IMR-90 (cell line): ENCODE data around the gene KCNK4. TPM values are rescaled to one million over a fixed set of nuclear protein-coding genes. Genes with fewer than 3 reads are reported as not detected.

Experiments used
- ATAC-seq: fragments of 200-7000 bp; cut with Tn5 transposase; 2 replicates; pipeline ENCODE4 v1.9.1; 2020; ENCODE audit warnings: low read depth, mild to moderate bottlenecking, moderate library complexity
- BruUV-seq: library from RNA; stranded (reverse); fragments of 400-500 nt; replicated peaks from 2 replicates; lab custom pipeline; 2021; lab: Mats Ljungman, UMichigan
- CTCF ChIA-PET: fragments of 300-600 bp; formaldehyde crosslinking; extraction: SDS; loops from one replicate; lab custom pipeline; 2021; ENCODE audit warnings: antibody characterized with exemption; lab: Yijun Ruan, JAX
- POLR2A ChIA-PET: fragments of 300-600 bp; sonication (Branson Sonifier 250); formaldehyde crosslinking; loops from one replicate; lab custom pipeline; 2022; ENCODE audit warnings: antibody characterized with exemption; ENCODE audit not compliant: unreplicated experiment; lab: Charles Lee
- DNase-seq: peaks from one replicate; pipeline ENCODE4 v3.0.0; 2013
- H2AFZ ChIP-seq: replicated peaks from 2 replicates; pipeline ENCODE3; 2013; ENCODE audit warnings: low read length, mild to moderate bottlenecking; ENCODE audit not compliant: poor library complexity
- H2AK5ac ChIP-seq: 2 replicates; pipeline ENCODE4 v1.6.1; 2013; ENCODE audit warnings: low read depth, low read length, inconsistent platforms
- H2AK9ac ChIP-seq: replicated peaks from 2 replicates; pipeline ENCODE3; 2013; ENCODE audit warnings: mild to moderate bottlenecking, low read depth, low read length, moderate library complexity; ENCODE audit not compliant: poor library complexity
- H2BK120ac ChIP-seq: 2 replicates; pipeline ENCODE4 v1.6.1; 2013; ENCODE audit warnings: low read depth, low read length, inconsistent platforms
- H2BK15ac ChIP-seq: 3 replicates; pipeline ENCODE4 v1.6.1; 2013; ENCODE audit warnings: low read depth, low read length, inconsistent platforms
- H2BK20ac ChIP-seq: 2 replicates; pipeline ENCODE4 v1.6.1; 2013; ENCODE audit warnings: low read depth, mild to moderate bottlenecking, inconsistent platforms, low read length, moderate library complexity
- H2BK5ac ChIP-seq: 2 replicates; pipeline ENCODE4 v1.6.1; 2013; ENCODE audit warnings: mild to moderate bottlenecking, low read depth, low read length, inconsistent platforms; ENCODE audit not compliant: poor library complexity, severe bottlenecking
- H3K14ac ChIP-seq: replicated peaks from 2 replicates; pipeline ENCODE4 v1.6.1; 2013; ENCODE audit warnings: low read depth, low read length, inconsistent platforms
- H3K18ac ChIP-seq: 2 replicates; pipeline ENCODE4 v1.6.1; 2013; ENCODE audit warnings: low read depth, low read length, control low read depth
- H3K23ac ChIP-seq: 2 replicates; pipeline ENCODE4 v1.6.1; 2013; ENCODE audit warnings: low read depth, low read length, inconsistent platforms
- H3K27ac ChIP-seq: 2 replicates; pipeline ENCODE4 v1.5.1; 2013; ENCODE audit warnings: mild to moderate bottlenecking, control low read depth, low read length; ENCODE audit not compliant: insufficient read depth
- H3K27me3 ChIP-seq: 2 replicates; pipeline ENCODE4 v1.6.1; 2013; ENCODE audit warnings: low read length; ENCODE audit not compliant: control insufficient read depth, insufficient read depth
- H3K36me3 ChIP-seq: 2 replicates; pipeline ENCODE4 v1.6.1; 2013; ENCODE audit warnings: low read length, mixed read lengths; ENCODE audit not compliant: control insufficient read depth, insufficient read depth
- H3K4ac ChIP-seq: 2 replicates; pipeline ENCODE4 v1.6.1; 2013; ENCODE audit warnings: low read depth, low read length, inconsistent platforms
- H3K4me1 ChIP-seq: 2 replicates; pipeline ENCODE4 v1.6.1; 2013; ENCODE audit warnings: low read length, mixed read lengths; ENCODE audit not compliant: control insufficient read depth, insufficient read depth
- H3K4me2 ChIP-seq: 2 replicates; pipeline ENCODE4 v1.6.1; 2013; ENCODE audit warnings: low read depth, mild to moderate bottlenecking, control low read depth, low read length, moderate library complexity
- H3K4me3 ChIP-seq: 2 replicates; pipeline ENCODE4 v1.5.1; 2013; ENCODE audit warnings: low read depth, mild to moderate bottlenecking, control low read depth, low read length, moderate library complexity; ENCODE audit not compliant: insufficient read depth
- H3K56ac ChIP-seq: 2 replicates; pipeline ENCODE4 v1.6.1; 2013; ENCODE audit warnings: low read length, inconsistent platforms; ENCODE audit not compliant: insufficient read depth; ENCODE audit errors: extremely low read depth
- H3K79me1 ChIP-seq, 2 experiments: 2 replicates each; pipeline ENCODE4 v1.6.1; 2013; ENCODE audit warnings: low read length in 2 of 2, inconsistent platforms in 1 of 2, low read depth in 1 of 2
- H3K9ac ChIP-seq: 2 replicates; pipeline ENCODE4 v1.6.1; 2013; ENCODE audit warnings: low read depth, low read length, control low read depth
- H3K9me1 ChIP-seq: 2 replicates; pipeline ENCODE4 v1.6.1; 2013; ENCODE audit warnings: low read length, inconsistent platforms; ENCODE audit not compliant: insufficient read depth
- H3K9me3 ChIP-seq: 2 replicates; pipeline ENCODE4 v1.6.1; 2013; ENCODE audit warnings: low read length; ENCODE audit not compliant: control insufficient read depth, insufficient read depth
- H4K20me1 ChIP-seq: 2 replicates; pipeline ENCODE4 v1.6.1; 2013; ENCODE audit warnings: low read length, inconsistent platforms; ENCODE audit not compliant: insufficient read depth
- H4K5ac ChIP-seq: 2 replicates; pipeline ENCODE4 v1.6.1; 2013; ENCODE audit warnings: mild to moderate bottlenecking, low read depth, low read length, control low read depth
- H4K8ac ChIP-seq, 2 experiments: 2 replicates each; pipeline ENCODE4 v1.6.1; 2013; ENCODE audit warnings: low read depth in 2 of 2, low read length in 2 of 2, control low read depth in 1 of 2, inconsistent platforms in 1 of 2
- H4K91ac ChIP-seq: 2 replicates; pipeline ENCODE4 v1.6.1; 2013; ENCODE audit warnings: low read depth, low read length, inconsistent platforms; ENCODE audit not compliant: insufficient read depth
- MAZ ChIP-seq: IDR thresholded peaks from 2 replicates; pipeline ENCODE4 v1.6.1; 2012; ENCODE audit warnings: low read depth, mild to moderate bottlenecking, low read length, improper control_type of control experiment, moderate library complexity, borderline replicate concordance
- SMC3 ChIP-seq: fragments of 150-350 bp; IDR thresholded peaks from 2 replicates; pipeline ENCODE4 v1.6.1; 2016; ENCODE audit warnings: low read depth, mild to moderate bottlenecking, antibody characterized with exemption, low read length, moderate library complexity
- WGBS, 2 experiments: methylation state at CpG; one replicate each; pipeline versions ENCODE4 v1.1.5 to v1.1.7; 2013; ENCODE audit warnings: missing lambda C conversion rate in 2 of 2; ENCODE audit not compliant: insufficient read length in 1 of 2; ENCODE audit errors: extremely low coverage in 2 of 2; 5-methylcytosine and 5-hydroxymethylcytosine counted together
- dilution Hi-C: fragments of 300-500 bp; cut with HindIII; formaldehyde crosslinking; loops from one replicate; pipeline ENCODE4 v1.14.3; 2018; ENCODE audit warnings: low sequenced_read_pairs; ENCODE audit not compliant: unreplicated experiment
- in situ Hi-C: fragments of 300-500 bp; cut with MboI; formaldehyde crosslinking; loops from 3 replicates; pipeline ENCODE4 v1.14.3; 2019; ENCODE audit warnings: low sequenced_read_pairs, inconsistent platforms, mixed read lengths
- intact Hi-C: fragments of 100-400 bp; cut with micrococcal nuclease; formaldehyde crosslinking; loops from 2 replicates; pipeline ENCODE4 v1.10.0; 2022
- polyA plus RNA-seq, 3 experiments: library from polyadenylated mRNA; depleted of rRNA; stranded (reverse); fragments of >200 nt; gene quantifications; 2 replicates each; pipeline ENCODE4 v1.2.3, GENCODE V29; 2012; ENCODE audit warnings: low replicate concordance in 1 of 3
- total RNA-seq: library from RNA; depleted of rRNA; stranded (reverse); fragments of >200 nt; gene quantifications from 2 replicates; pipeline ENCODE4 v1.2.3, GENCODE V29; 2012
- TF ChIP-seq, protein P1 (sequence below): conservative IDR thresholded peaks from 2 replicates; pipeline ENCODE4 v1.5.1; 2012; ENCODE audit warnings: mild to moderate bottlenecking, low read depth, low read length, improper control_type of control experiment

KCNK4 gene
- total and polyA plus RNA-seq, 2 of the 4 experiments (the other 2 are of a cell fraction), result not detected

DNA sequence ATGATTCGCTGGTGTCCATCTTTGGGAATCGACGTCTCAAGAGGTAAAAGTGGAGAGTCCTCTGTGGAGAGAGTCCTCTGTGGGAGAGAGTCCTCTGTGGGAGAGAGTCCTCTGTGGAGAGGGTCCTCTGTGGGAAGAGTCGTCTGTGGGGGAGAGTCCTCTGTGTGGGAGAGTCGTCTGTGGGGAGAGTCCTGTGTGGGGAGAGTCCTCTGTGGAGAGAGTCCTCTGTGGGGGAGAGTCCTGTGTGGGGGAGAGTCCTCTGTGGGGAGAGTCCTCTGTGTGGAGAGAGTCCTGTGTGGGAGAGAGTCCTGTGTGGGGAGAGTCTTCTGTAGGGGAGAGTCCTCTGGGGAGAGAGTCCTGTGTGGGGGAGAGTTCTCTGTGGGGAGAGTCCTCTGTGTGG is 29.9 kb downstream of the KCNK4 start:
- Histone ChIP-seq H4K91ac (no peak overlapping the region), H3K27me3 (no peaks in the 10 kb centered on the region), H3K23ac (no peak overlapping the region), H3K4me2 (no peak overlapping the region), H3K4ac (no peak overlapping the region), H4K5ac (no peak overlapping the region), H3K14ac (no peak overlapping the region), H3K9me1 (peaks cover 14% of the 10 kb centered on the region), H3K4me1 (peaks cover 10% of the 10 kb centered on the region), H3K27ac (no peak overlapping the region), H3K9me3 (no peaks in the 10 kb centered on the region), H3K56ac (no peak overlapping the region), H2BK120ac (no peak overlapping the region), H3K36me3 (peaks cover 24% of the 10 kb centered on the region), H2BK20ac (no peak overlapping the region), H2AK5ac (no peak overlapping the region), H4K8ac (no peak overlapping the region), H3K4me3 (no peak overlapping the region), H3K18ac (no peak overlapping the region), H4K20me1 (no peaks in the 10 kb centered on the region; the same call in 1 of the 2 replicates), H2BK5ac (no peak overlapping the region), H2BK15ac (no peak overlapping the region), H2AK9ac (no peak overlapping the region), H3K9ac (no peak overlapping the region), H2AFZ (no peak overlapping the region), H3K79me1 (peaks cover 7 to 31% of the 10 kb centered on the region in 2 experiments)
- intact Hi-C loops, result no loop called here
- dilution Hi-C loops, result no loop called here
- ATAC-seq (no peak), DNase-seq (no peak)
- in situ Hi-C loops, result no loop called here
- ChIA-PET CTCF (no interaction called here), POLR2A (no interaction called here)
- 92% methylated on average over 2 of the region's 5 CpGs; no CpG with 5 or more reads in 1 of the 2 experiments for WGBS, 2 experiments
- BruUV-seq, result no TSS peak
- TF ChIP-seq MAZ, result no peak
- no peak for TF ChIP-seq SMC3
- TF ChIP-seq, protein P1, sequence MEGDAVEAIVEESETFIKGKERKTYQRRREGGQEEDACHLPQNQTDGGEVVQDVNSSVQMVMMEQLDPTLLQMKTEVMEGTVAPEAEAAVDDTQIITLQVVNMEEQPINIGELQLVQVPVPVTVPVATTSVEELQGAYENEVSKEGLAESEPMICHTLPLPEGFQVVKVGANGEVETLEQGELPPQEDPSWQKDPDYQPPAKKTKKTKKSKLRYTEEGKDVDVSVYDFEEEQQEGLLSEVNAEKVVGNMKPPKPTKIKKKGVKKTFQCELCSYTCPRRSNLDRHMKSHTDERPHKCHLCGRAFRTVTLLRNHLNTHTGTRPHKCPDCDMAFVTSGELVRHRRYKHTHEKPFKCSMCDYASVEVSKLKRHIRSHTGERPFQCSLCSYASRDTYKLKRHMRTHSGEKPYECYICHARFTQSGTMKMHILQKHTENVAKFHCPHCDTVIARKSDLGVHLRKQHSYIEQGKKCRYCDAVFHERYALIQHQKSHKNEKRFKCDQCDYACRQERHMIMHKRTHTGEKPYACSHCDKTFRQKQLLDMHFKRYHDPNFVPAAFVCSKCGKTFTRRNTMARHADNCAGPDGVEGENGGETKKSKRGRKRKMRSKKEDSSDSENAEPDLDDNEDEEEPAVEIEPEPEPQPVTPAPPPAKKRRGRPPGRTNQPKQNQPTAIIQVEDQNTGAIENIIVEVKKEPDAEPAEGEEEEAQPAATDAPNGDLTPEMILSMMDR, result no peak
